WTC11 (cell line): ENCODE measurements around the gene TNNC2. TPM values are rescaled to one million over a fixed set of nuclear protein-coding genes. Genes with fewer than 3 reads are reported as not detected.

ENCODE experiments used
- ATAC-seq: fragments of 200-7000 bp; cut with Tn5 transposase; 2 replicates; pipeline ENCODE4 v1.10.0; 2021; ENCODE audit warnings: mild to moderate bottlenecking, moderate library complexity
- CTCF ChIA-PET: fragments of 300-600 bp; sonication (Branson Sonifier 250); formaldehyde crosslinking; loops from one replicate; lab custom pipeline; 2021; ENCODE audit warnings: antibody characterized with exemption; lab: Charles Lee
- POLR2A ChIA-PET: fragments of 350-600 bp; sonication (Branson Sonifier 250); formaldehyde crosslinking; loops from one replicate; lab custom pipeline; 2021; ENCODE audit warnings: antibody characterized with exemption; lab: Charles Lee
- DNase-seq: peaks from one replicate; pipeline ENCODE4 v3.0.0; 2021; ENCODE audit warnings: low spot score
- H3K27ac Mint-ChIP-seq: 2 replicates; pipeline ENCODE4 v1.8.0; 2021; ENCODE audit warnings: mixed read lengths
- H3K27me3 Mint-ChIP-seq: 2 replicates; pipeline ENCODE4 v1.8.0; 2021; ENCODE audit warnings: low read depth, mild to moderate bottlenecking, moderate library complexity, mixed read lengths
- H3K36me3 Mint-ChIP-seq: 2 replicates; pipeline ENCODE4 v1.8.0; 2021; ENCODE audit warnings: mixed read lengths
- H3K4me1 Mint-ChIP-seq: 2 replicates; pipeline ENCODE4 v1.8.0; 2022; ENCODE audit warnings: mixed read lengths
- H3K4me3 Mint-ChIP-seq: 2 replicates; pipeline ENCODE4 v1.8.0; 2021; ENCODE audit warnings: mild to moderate bottlenecking, moderate library complexity, mixed read lengths
- H3K9me3 Mint-ChIP-seq: 2 replicates; pipeline ENCODE4 v1.8.0; 2021; ENCODE audit warnings: mixed read lengths
- FOXP1 ChIP-seq: sonication (generic); formaldehyde crosslinking; IDR thresholded peaks from 2 replicates; pipeline ENCODE4 v1.8.0; 2022; ENCODE audit warnings: missing genetic modification reagents, mild to moderate bottlenecking, moderate library complexity, borderline replicate concordance
- MXD4 ChIP-seq: fragments of 250-450 bp; sonication (Bioruptor Pico); IDR thresholded peaks from 2 replicates; pipeline ENCODE4 v1.8.0; 2021; ENCODE audit warnings: mild to moderate bottlenecking, moderate library complexity, borderline replicate concordance
- SMAD3 ChIP-seq: sonication (generic); formaldehyde crosslinking; IDR thresholded peaks from 2 replicates; pipeline ENCODE4 v1.8.0; 2022; ENCODE audit warnings: missing genetic modification reagents, mild to moderate bottlenecking, borderline replicate concordance
- TP53 ChIP-seq: sonication (generic); formaldehyde crosslinking; IDR thresholded peaks from 2 replicates; pipeline ENCODE4 v1.8.1; 2023; ENCODE audit warnings: mild to moderate bottlenecking, missing genetic modification reagents
- ZNF121 ChIP-seq: sonication (generic); formaldehyde crosslinking; IDR thresholded peaks from 2 replicates; pipeline ENCODE4 v1.8.0; 2023; ENCODE audit warnings: missing genetic modification reagents
- total RNA-seq: library from RNA; stranded (reverse); gene quantifications from 3 replicates; pipeline ENCODE4 v1.2.3, GENCODE V29; 2021
- TF ChIP-seq, protein P1 (sequence below): sonication (generic); formaldehyde crosslinking; IDR thresholded peaks from 2 replicates; pipeline ENCODE4 v1.8.0; 2023; ENCODE audit warnings: mild to moderate bottlenecking, missing genetic modification reagents
- TF ChIP-seq, protein P2 (sequence below): sonication (generic); formaldehyde crosslinking; IDR thresholded peaks from 2 replicates; pipeline ENCODE4 v1.8.1; 2023; ENCODE audit warnings: mild to moderate bottlenecking, missing genetic modification reagents, borderline replicate concordance
- TF ChIP-seq, protein P3 (sequence below): sonication (generic); formaldehyde crosslinking; IDR thresholded peaks from 2 replicates; pipeline ENCODE4 v1.8.0; 2023; ENCODE audit warnings: missing genetic modification reagents, mild to moderate bottlenecking, borderline replicate concordance
- TF ChIP-seq, protein P4 (sequence below): sonication (generic); formaldehyde crosslinking; conservative IDR thresholded peaks from 2 replicates; pipeline ENCODE4 v1.8.1; 2023; ENCODE audit warnings: mild to moderate bottlenecking, low read depth, missing genetic modification reagents, moderate library complexity
- TF ChIP-seq, protein P5 (sequence below): sonication (generic); formaldehyde crosslinking; IDR thresholded peaks from 2 replicates; pipeline ENCODE4 v1.8.1; 2023; ENCODE audit warnings: mild to moderate bottlenecking, moderate library complexity, missing genetic modification reagents
- TF ChIP-seq, protein P6 (sequence below): fragments of 250-450 bp; sonication (Bioruptor Pico); IDR thresholded peaks from 2 replicates; pipeline ENCODE4 v1.9.0; 2021; ENCODE audit warnings: mild to moderate bottlenecking

TNNC2 gene
- total RNA-seq, 1 experiment from 2014 or later, result 3.0 TPM

DNA sequence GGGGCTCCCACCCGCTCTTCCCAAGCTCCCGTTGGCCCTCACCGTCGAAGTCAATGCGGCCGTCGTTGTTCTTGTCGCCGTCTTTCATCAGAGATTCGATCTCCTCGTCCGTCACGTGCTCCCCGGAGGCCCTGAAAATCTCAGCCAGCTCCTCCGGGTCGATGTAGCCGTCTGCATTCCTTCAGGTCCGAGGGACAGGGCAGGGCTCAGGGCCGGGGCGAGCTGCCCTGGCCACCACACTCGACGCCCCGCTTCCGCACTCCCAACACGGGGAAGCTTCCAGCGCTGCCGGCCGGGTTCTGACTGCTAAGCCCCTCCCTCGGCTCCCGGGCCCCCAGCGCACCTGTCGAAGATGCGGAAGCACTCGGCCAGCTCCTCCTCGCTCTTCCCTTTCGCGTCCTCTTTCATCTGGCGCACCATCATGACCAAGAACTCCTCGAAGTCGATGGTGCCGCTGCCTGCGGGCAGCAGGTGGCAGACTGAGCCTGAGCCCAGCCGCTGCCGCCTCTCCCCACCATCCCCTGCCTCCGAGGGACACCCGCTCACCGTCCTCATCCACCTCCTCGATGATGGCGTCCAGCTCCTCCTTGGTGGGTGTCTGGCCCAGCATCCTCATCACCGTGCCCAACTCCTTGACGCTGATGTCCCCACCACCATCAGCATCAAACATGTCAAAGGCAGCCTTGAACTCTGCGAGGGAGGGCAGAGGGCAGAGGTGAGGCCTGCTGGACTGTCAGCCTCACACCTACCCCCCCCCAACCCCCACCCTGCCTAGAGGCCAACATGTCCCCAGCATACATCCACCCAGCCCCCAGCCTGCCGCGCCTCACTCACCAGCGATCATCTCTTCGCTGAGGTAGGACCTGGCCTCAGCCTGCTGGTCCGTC, 2.9 kb downstream of the TNNC2 start (continued):
- TF ChIP-seq, protein P1, sequence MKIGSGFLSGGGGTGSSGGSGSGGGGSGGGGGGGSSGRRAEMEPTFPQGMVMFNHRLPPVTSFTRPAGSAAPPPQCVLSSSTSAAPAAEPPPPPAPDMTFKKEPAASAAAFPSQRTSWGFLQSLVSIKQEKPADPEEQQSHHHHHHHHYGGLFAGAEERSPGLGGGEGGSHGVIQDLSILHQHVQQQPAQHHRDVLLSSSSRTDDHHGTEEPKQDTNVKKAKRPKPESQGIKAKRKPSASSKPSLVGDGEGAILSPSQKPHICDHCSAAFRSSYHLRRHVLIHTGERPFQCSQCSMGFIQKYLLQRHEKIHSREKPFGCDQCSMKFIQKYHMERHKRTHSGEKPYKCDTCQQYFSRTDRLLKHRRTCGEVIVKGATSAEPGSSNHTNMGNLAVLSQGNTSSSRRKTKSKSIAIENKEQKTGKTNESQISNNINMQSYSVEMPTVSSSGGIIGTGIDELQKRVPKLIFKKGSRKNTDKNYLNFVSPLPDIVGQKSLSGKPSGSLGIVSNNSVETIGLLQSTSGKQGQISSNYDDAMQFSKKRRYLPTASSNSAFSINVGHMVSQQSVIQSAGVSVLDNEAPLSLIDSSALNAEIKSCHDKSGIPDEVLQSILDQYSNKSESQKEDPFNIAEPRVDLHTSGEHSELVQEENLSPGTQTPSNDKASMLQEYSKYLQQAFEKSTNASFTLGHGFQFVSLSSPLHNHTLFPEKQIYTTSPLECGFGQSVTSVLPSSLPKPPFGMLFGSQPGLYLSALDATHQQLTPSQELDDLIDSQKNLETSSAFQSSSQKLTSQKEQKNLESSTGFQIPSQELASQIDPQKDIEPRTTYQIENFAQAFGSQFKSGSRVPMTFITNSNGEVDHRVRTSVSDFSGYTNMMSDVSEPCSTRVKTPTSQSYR (CRISPR knock-in tag), result no peak
- TF ChIP-seq, protein P2, sequence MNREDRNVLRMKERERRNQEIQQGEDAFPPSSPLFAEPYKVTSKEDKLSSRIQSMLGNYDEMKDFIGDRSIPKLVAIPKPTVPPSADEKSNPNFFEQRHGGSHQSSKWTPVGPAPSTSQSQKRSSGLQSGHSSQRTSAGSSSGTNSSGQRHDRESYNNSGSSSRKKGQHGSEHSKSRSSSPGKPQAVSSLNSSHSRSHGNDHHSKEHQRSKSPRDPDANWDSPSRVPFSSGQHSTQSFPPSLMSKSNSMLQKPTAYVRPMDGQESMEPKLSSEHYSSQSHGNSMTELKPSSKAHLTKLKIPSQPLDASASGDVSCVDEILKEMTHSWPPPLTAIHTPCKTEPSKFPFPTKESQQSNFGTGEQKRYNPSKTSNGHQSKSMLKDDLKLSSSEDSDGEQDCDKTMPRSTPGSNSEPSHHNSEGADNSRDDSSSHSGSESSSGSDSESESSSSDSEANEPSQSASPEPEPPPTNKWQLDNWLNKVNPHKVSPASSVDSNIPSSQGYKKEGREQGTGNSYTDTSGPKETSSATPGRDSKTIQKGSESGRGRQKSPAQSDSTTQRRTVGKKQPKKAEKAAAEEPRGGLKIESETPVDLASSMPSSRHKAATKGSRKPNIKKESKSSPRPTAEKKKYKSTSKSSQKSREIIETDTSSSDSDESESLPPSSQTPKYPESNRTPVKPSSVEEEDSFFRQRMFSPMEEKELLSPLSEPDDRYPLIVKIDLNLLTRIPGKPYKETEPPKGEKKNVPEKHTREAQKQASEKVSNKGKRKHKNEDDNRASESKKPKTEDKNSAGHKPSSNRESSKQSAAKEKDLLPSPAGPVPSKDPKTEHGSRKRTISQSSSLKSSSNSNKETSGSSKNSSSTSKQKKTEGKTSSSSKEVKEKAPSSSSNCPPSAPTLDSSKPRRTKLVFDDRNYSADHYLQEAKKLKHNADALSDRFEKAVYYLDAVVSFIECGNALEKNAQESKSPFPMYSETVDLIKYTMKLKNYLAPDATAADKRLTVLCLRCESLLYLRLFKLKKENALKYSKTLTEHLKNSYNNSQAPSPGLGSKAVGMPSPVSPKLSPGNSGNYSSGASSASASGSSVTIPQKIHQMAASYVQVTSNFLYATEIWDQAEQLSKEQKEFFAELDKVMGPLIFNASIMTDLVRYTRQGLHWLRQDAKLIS (CRISPR knock-in tag), result no peak
- TF ChIP-seq, protein P3, sequence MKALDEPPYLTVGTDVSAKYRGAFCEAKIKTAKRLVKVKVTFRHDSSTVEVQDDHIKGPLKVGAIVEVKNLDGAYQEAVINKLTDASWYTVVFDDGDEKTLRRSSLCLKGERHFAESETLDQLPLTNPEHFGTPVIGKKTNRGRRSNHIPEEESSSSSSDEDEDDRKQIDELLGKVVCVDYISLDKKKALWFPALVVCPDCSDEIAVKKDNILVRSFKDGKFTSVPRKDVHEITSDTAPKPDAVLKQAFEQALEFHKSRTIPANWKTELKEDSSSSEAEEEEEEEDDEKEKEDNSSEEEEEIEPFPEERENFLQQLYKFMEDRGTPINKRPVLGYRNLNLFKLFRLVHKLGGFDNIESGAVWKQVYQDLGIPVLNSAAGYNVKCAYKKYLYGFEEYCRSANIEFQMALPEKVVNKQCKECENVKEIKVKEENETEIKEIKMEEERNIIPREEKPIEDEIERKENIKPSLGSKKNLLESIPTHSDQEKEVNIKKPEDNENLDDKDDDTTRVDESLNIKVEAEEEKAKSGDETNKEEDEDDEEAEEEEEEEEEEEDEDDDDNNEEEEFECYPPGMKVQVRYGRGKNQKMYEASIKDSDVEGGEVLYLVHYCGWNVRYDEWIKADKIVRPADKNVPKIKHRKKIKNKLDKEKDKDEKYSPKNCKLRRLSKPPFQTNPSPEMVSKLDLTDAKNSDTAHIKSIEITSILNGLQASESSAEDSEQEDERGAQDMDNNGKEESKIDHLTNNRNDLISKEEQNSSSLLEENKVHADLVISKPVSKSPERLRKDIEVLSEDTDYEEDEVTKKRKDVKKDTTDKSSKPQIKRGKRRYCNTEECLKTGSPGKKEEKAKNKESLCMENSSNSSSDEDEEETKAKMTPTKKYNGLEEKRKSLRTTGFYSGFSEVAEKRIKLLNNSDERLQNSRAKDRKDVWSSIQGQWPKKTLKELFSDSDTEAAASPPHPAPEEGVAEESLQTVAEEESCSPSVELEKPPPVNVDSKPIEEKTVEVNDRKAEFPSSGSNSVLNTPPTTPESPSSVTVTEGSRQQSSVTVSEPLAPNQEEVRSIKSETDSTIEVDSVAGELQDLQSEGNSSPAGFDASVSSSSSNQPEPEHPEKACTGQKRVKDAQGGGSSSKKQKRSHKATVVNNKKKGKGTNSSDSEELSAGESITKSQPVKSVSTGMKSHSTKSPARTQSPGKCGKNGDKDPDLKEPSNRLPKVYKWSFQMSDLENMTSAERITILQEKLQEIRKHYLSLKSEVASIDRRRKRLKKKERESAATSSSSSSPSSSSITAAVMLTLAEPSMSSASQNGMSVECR, result no peak

DNA sequence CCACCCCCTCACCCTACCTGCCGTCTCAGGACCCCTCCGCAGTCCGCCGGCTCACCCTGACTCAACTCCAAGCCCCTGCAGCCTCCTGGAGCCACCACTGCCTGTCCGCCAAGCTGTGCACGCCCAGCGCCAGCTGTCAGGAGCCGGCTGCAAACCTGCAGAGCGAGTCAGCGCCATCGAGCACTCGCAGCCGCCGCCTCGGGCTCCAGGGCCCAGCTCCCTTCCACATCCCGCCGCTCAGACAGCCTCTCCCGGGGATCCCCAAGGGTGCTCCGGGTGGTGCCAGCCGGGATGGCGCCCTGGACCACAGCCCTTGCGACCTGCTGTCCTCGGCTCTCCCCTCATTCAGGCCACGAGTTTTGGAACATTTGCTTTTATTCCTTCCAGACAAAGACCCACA, 4.3 kb downstream of the TNNC2 start:
- no peak overlapping the region for H3K27ac Mint-ChIP-seq
- ATAC-seq, result no peak
- POLR2A ChIA-PET, result interaction anchor here (1.6 kb wide), 1 partner anchor 68 kb away, joined by 10 read pairs; the partner anchor contains the start of genes CTSA and NEURL2
- H3K4me3 Mint-ChIP-seq, result no peak overlapping the region
- CTCF ChIA-PET, result interaction anchor here (1.6 to 3.3 kb wide), 3 partner anchors 18 to 58 kb away, joined by 6 to 17 read pairs (median 15); no protein-coding TSS in a partner anchor
- no peaks in the 10 kb centered on the region for H3K36me3 Mint-ChIP-seq
- H3K9me3 Mint-ChIP-seq, result no peaks in the 10 kb centered on the region
- H3K4me1 Mint-ChIP-seq, result peaks cover 26% of the 10 kb centered on the region
- no peak for DNase-seq
- H3K27me3 Mint-ChIP-seq, result peaks cover 23% of the 10 kb centered on the region
- TF ChIP-seq SMAD3 (CRISPR knock-in tag) (no peak), MXD4 (no peak), TP53 (no peak), FOXP1 (no peak), ZNF121 (no peak)
- TF ChIP-seq, protein P4, sequence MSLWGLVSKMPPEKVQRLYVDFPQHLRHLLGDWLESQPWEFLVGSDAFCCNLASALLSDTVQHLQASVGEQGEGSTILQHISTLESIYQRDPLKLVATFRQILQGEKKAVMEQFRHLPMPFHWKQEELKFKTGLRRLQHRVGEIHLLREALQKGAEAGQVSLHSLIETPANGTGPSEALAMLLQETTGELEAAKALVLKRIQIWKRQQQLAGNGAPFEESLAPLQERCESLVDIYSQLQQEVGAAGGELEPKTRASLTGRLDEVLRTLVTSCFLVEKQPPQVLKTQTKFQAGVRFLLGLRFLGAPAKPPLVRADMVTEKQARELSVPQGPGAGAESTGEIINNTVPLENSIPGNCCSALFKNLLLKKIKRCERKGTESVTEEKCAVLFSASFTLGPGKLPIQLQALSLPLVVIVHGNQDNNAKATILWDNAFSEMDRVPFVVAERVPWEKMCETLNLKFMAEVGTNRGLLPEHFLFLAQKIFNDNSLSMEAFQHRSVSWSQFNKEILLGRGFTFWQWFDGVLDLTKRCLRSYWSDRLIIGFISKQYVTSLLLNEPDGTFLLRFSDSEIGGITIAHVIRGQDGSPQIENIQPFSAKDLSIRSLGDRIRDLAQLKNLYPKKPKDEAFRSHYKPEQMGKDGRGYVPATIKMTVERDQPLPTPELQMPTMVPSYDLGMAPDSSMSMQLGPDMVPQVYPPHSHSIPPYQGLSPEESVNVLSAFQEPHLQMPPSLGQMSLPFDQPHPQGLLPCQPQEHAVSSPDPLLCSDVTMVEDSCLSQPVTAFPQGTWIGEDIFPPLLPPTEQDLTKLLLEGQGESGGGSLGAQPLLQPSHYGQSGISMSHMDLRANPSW (CRISPR knock-in tag), result no peak
- TF ChIP-seq, protein P5, sequence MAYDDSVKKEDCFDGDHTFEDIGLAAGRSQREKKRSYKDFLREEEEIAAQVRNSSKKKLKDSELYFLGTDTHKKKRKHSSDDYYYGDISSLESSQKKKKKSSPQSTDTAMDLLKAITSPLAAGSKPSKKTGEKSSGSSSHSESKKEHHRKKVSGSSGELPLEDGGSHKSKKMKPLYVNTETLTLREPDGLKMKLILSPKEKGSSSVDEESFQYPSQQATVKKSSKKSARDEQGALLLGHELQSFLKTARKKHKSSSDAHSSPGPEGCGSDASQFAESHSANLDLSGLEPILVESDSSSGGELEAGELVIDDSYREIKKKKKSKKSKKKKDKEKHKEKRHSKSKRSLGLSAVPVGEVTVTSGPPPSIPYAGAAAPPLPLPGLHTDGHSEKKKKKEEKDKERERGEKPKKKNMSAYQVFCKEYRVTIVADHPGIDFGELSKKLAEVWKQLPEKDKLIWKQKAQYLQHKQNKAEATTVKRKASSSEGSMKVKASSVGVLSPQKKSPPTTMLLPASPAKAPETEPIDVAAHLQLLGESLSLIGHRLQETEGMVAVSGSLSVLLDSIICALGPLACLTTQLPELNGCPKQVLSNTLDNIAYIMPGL (CRISPR knock-in tag), result no peak
- TF ChIP-seq, protein P2 (CRISPR knock-in tag), result no peak
- TF ChIP-seq, protein P6, sequence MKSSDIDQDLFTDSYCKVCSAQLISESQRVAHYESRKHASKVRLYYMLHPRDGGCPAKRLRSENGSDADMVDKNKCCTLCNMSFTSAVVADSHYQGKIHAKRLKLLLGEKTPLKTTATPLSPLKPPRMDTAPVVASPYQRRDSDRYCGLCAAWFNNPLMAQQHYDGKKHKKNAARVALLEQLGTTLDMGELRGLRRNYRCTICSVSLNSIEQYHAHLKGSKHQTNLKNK (CRISPR knock-in tag), result no peak
